Thyroid gland (tissue), 4 donors: ENCODE measurements around the gene SUSD2. TPM values are rescaled to one million over a fixed set of nuclear protein-coding genes. Genes with fewer than 3 reads are reported as not detected.

Experiments
- DNase-seq, 2 donors: peaks; one replicate each; pipeline ENCODE4 v3.0.0-alpha.2; 2019
- H3K27ac ChIP-seq, 3 donors: fragments of 200-600 bp; sonication (generic); 1 replicate in 2 of 3; 2 replicates in 1 of 3; pipeline ENCODE4 v1.5.1; 2016 to 2019; ENCODE audit warnings: mild to moderate bottlenecking in 1 of 3, moderate library complexity in 1 of 3
- H3K27me3 ChIP-seq: fragments of 200-600 bp; sonication (generic); one replicate; pipeline ENCODE4 v1.5.1; 2019
- H3K36me3 ChIP-seq, 2 donors: fragments of 200-600 bp; sonication (generic); one replicate each; pipeline ENCODE4 v1.5.1; 2016 to 2019
- H3K4me1 ChIP-seq, 2 donors: fragments of 200-600 bp; sonication (generic); one replicate each; pipeline ENCODE4 v1.5.1; 2017 to 2019
- H3K4me3 ChIP-seq, 3 donors: fragments of 200-600 bp; sonication (generic); replicated peaks in 1 of 3; 1 replicate in 2 of 3; 2 replicates in 1 of 3; pipeline ENCODE4 v1.5.1; 2016; ENCODE audit warnings: mild to moderate bottlenecking in 1 of 3
- H3K9me3 ChIP-seq: fragments of 200-600 bp; sonication (generic); one replicate; pipeline ENCODE4 v1.5.1; 2017
- CTCF ChIP-seq, 6 experiments: fragments of 200-600 bp in 3 of 6; fragments of 450-650 bp in 3 of 6; sonication (generic) in 3 of 6; IDR thresholded peaks; one replicate each; pipeline ENCODE4 v1.5.1; 2016 to 2019; ENCODE audit warnings: antibody characterized with exemption in 6 of 6, mild to moderate bottlenecking in 2 of 6, inconsistent platforms in 1 of 6, moderate library complexity in 1 of 6
- POLR2A ChIP-seq, 2 donors: fragments of 450-650 bp; IDR thresholded peaks; one replicate each; pipeline ENCODE4 v1.6.1; 2017; ENCODE audit warnings: antibody characterized with exemption in 2 of 2, mild to moderate bottlenecking in 2 of 2, moderate library complexity in 1 of 2
- WGBS, 2 donors: methylation state at CpG; one replicate each; pipeline ENCODE4 v1.1.5; 2017; 5-methylcytosine and 5-hydroxymethylcytosine counted together
- intact Hi-C: fragments of 100-400 bp; cut with DNase I; formaldehyde crosslinking; loops from one replicate; pipeline ENCODE4 v1.15.1; 2023
- total RNA-seq, 4 donors: library from RNA; depleted of rRNA; stranded (reverse); fragments of >200 nt; gene quantifications; one replicate each; pipeline ENCODE4 v1.2.3, GENCODE V29; 2016

The SUSD2 gene
- total RNA-seq, 4 donors from 2014 or later, result 9.5 to 22.5 (median 15.1) TPM

- Histone ChIP-seq H3K9me3 (no peaks in the 10 kb centered on the region), H3K27ac (peak overlapping the region; percentile 9 to 60 (median 53)), H3K4me1 (peaks cover 49 to 75% of the 10 kb centered on the region in 2 donors), H3K36me3 (no peaks in the 10 kb centered on the region), H3K27me3 (no peaks in the 10 kb centered on the region), H3K4me3 (peak overlapping the region; percentile 52 to 60 (median 57))
- WGBS, 2 donors, result 32 to 43% methylated on average over 13 to 18 of the region's 23 CpGs
- peak; percentile 89 to 91 for DNase-seq
- TF ChIP-seq CTCF (IDR thresholded peaks at IDR 0.05) (peak; percentile 79 to 90 (median 84)), POLR2A (IDR thresholded peaks at IDR 0.05) (no peak)
- intact Hi-C loops, result no loop called here
Measured at GRCh38 chr22:24156913-24157821, 24.1 kb upstream of the SUSD2 start.

DNA sequence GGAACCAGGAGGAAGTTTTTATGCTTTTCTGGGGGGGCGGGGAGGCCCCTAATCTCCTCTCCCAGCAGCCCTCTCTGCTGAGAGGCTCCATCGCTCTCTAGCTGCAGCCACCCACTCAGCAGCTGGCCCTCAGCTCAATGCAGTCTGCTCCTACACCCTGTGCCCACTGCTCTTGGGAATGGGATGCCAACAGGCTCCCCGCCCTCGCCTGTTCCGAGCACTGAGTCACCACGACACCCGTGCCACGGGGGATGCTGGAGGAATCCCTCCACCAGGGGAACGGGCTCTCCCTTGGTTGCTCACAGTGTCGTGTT lies 23.5 kb upstream of the SUSD2 start:
- Histone ChIP-seq H3K4me3 (no peak overlapping the region), H3K27me3 (no peaks in the 10 kb centered on the region), H3K36me3 (no peaks in the 10 kb centered on the region), H3K4me1 (peaks cover 48 to 77% of the 10 kb centered on the region in 2 donors), H3K9me3 (no peaks in the 10 kb centered on the region), H3K27ac (peak overlapping the region in 2 of 3 donors; percentile 53 to 60)
- WGBS, 2 donors, result 75 to 88% methylated on average over 9 to 10 of the region's 10 CpGs
- no peak for DNase-seq
- intact Hi-C loops, result no loop called here
- TF ChIP-seq POLR2A (IDR thresholded peaks at IDR 0.05) (no peak), CTCF (IDR thresholded peaks at IDR 0.05) (no peak)

GRCh38 chr22:24159650-24160049 lies 21.6 kb upstream of the SUSD2 start:
- intact Hi-C loops, result loop anchor here (5.0 kb wide), 2 partner anchors 47 to 157 kb away; no protein-coding TSS in a partner anchor
- DNase-seq, result peak; percentile 70 to 72
- peaks cover 43 to 67% of the 10 kb centered on the region in 2 donors for H3K4me1 ChIP-seq
- peaks cover 0 to 7% of the 10 kb centered on the region in 2 donors for H3K36me3 ChIP-seq
- peak overlapping the region; percentile 32 to 68 (median 63) for H3K27ac ChIP-seq
- WGBS, 2 donors, result 30 to 50% methylated on average over 1 to 2 of the region's 2 CpGs
- no peaks in the 10 kb centered on the region for H3K9me3 ChIP-seq
- no peak overlapping the region for H3K4me3 ChIP-seq
- no peaks in the 10 kb centered on the region for H3K27me3 ChIP-seq
- TF ChIP-seq POLR2A (IDR thresholded peaks at IDR 0.05) (no peak), CTCF (IDR thresholded peaks at IDR 0.05) (no peak)

- Histone ChIP-seq H3K36me3 (peaks cover 4 to 16% of the 10 kb centered on the region in 2 donors), H3K4me3 (no peak overlapping the region), H3K4me1 (peaks cover 36 to 59% of the 10 kb centered on the region in 2 donors), H3K27ac (peak overlapping the region in 1 of 3 donors; percentile 63), H3K27me3 (no peaks in the 10 kb centered on the region), H3K9me3 (no peaks in the 10 kb centered on the region)
- peak in 1 of 2 donors; percentile 26 for DNase-seq
- TF ChIP-seq CTCF (IDR thresholded peaks at IDR 0.05) (no peak), POLR2A (IDR thresholded peaks at IDR 0.05) (no peak)
- intact Hi-C loops, result loop anchor here (5.0 kb wide), 2 partner anchors 48 to 158 kb away; no protein-coding TSS in a partner anchor
- 39 to 69% methylated on average over 4 to 6 of the region's 6 CpGs for WGBS, 2 donors
Measured at GRCh38 chr22:24160546-24160945, 20.7 kb upstream of the SUSD2 start.

DNA sequence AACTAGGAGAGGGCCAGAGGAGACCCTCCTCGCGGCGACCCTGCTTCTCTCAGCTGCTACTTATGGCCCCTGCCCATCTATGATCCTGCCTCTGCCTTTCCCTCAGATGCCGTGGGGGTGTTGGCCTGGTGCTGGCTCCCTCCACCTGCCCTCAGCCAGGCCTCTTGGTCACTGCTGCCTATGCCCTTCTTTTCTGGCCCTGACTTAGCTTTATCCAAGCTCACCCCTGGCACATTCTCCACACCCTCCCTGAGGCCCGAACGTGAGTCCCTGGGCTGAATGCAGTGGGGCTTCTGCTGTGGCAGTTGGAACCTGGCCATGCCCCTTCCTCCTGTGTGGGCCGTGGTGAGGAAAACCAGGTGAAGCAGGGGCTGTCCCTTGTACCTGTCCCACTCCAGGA lies 19.8 kb upstream of the SUSD2 start:
- intact Hi-C loops, result loop anchor here (5.0 kb wide), 2 partner anchors 49 to 159 kb away; no protein-coding TSS in a partner anchor
- TF ChIP-seq CTCF (IDR thresholded peaks at IDR 0.05) (no peak), POLR2A (IDR thresholded peaks at IDR 0.05) (no peak)
- WGBS, 2 donors, result 87% methylated on average over 7 of the region's 7 CpGs

More for the DNA sequence above, 19.8 kb upstream of the SUSD2 start:
- H3K9me3 ChIP-seq, result no peaks in the 10 kb centered on the region
- H3K4me1 ChIP-seq, result peaks cover 35 to 56% of the 10 kb centered on the region in 2 donors
- H3K4me3 ChIP-seq, result no peak overlapping the region
- H3K36me3 ChIP-seq, result peaks cover 13 to 25% of the 10 kb centered on the region in 2 donors
- no peak for DNase-seq
- peak overlapping the region in 1 of 3 donors; percentile 24 for H3K27ac ChIP-seq
- H3K27me3 ChIP-seq, result no peaks in the 10 kb centered on the region
